Activated CD4-positive, CD25-positive, alpha-beta regulatory T cell treated with anti-CD3 and anti-CD28 coated beads, Interleukin-2, amount 50 U/mL, for 24 hours (primary cell): ENCODE measurements around the gene INMT.

Source experiments
- ATAC-seq, 2 donors: fragments of 150-1000 bp; cut with Tn5 transposase; one replicate each; pipeline ENCODE4 v1.10.0; 2021; ENCODE audit warnings: mild to moderate bottlenecking in 1 of 2, moderate library complexity in 1 of 2

Gene INMT

GRCh38 chr7:30728591-30729100, 23.3 kb upstream of the INMT start:
- no peak for ATAC-seq

DNA sequence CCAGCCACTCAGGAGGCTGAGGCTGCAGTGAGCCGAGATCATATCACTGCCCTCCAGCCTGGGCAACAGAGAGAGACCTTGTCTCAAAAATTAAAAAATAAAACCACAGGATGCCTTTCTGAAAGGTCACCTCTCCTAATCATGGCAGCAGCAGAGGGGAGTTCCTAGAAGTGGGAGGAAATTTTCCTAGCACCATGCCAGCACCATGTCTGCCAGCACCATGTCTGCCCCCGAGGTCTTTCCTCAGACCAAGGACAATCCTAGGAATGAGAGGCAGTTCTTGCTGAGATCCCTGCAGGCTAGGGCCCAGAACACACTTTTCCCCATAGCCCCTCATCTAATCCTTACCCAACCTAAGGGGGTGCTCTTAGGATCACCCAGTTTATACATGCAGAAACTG, 22.3 kb upstream of the INMT start:
- no peak for ATAC-seq

DNA sequence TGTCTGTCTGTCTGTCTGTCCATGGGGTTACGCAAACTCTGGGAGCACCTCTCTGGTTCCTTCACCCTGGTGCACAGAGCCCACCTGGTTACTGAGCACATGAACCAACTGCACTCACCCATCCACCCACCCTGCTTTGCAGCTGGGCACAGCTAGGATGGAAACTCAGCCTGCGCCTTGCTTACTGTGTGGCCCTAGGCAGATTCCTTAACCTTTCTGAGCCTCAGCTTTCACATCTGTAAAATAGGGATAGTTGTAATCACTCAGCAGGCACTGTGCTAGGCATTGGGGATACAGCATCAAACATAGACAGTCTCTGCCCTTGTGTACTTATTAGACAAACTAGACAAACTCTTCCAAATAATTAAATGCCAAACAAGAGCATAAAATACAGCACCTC, 21.8 kb upstream of the INMT start:
- ATAC-seq, result no peak

GRCh38 chr7:30730996-30731395, 20.9 kb upstream of the INMT start:
- ATAC-seq, result no peak

DNA sequence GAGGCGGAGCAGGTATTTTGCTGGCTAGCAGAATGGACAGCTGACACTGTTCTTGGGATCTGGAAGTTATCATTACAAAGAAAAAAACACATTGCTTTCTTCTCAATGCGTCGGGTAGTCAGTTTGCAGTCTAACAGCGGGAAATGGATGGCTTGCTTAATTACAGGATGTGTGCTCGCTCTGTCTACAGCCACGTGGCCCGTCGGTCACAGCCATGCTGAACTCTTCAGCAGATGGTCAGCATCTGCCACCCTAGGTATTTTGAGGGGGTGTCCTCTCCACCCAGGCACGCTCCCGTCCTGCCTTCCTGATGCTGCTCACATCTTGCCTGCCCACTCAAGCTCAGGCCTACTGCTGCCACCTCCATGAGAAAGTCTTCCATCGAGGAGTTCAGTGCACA, 20.4 kb upstream of the INMT start:
- no peak for ATAC-seq

DNA sequence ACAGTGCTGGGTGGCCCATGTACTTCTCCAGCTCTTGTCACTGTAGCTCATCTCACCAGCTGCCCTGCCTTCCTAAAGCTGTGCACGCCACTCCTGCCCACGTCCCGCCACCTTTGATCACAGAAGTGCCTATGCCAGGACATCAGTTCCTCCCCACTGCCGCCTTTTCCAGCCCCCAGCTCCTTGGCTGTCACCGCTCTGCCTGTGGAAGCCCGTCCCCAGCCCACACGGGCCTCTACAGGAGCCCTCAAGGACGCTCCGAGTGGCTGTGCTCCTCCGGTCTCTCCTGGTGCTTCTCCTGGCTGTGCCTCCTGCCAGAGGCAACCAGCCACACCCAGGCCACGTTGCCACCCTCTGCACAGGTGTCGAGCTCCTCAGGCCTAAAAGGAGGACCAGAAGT, 19.3 kb upstream of the INMT start:
- ATAC-seq, result no peak

DNA sequence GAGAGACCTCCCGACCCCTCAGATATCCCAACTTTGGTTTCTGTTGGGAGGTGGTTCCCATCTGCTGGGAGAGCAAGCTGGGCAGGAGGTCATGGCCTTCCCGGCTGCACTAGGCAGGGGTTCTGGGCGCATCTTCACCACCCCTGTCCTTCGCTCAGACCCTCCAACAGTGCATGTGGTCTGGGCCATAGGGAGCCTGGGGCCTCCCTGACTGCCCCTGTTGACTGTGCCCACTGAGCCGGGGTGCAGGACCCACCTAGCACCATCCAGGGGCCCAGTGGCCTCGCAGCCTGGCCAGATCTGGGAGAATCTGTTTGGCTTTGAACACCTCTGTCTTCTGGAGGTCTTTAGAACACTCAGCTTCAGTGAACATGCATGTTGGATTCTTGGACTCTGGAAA, 18.7 kb upstream of the INMT start:
- ATAC-seq, result no peak

GRCh38 chr7:30733691-30734090, 18.2 kb upstream of the INMT start:
- no peak for ATAC-seq

DNA sequence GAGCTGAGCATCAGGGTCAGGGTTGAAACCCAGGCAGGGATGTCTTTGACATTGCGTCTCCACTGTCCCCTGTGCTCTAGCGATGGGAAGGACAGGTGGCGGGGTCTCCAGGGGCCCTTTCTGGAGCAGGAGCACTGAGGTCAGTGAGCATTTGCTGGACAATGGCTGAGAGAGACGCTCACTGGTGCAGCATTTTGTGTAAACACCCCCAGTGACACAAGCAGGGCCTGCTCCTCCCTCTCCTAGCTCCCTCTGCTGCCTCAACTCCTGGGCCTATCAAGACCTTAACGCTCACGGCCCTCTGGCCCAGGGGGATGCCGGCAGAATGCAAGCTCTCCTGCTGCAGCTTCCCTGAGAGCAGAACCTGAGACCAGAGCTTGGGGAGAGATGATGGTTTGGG, 17.4 kb upstream of the INMT start:
- no peak for ATAC-seq

DNA sequence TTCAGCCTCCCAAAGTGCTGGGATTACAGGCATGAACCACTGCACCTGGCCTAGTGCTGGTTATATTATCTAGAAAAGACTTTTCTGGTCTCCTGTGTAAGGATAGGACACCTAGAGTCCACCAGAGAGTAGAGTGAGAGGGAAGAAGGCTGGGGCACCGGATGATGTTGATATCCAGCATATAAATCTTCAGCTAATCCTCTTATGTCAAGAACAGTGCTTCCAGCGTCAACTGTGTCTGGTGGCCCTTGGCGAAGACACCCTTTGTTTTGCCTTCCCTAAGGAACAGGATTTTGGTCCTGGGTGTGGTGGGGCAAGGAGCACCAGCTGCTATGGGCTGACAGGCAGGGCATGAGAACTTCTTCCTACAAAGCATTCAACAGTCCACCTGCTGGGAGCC, 16.3 kb upstream of the INMT start:
- ATAC-seq, result no peak

DNA sequence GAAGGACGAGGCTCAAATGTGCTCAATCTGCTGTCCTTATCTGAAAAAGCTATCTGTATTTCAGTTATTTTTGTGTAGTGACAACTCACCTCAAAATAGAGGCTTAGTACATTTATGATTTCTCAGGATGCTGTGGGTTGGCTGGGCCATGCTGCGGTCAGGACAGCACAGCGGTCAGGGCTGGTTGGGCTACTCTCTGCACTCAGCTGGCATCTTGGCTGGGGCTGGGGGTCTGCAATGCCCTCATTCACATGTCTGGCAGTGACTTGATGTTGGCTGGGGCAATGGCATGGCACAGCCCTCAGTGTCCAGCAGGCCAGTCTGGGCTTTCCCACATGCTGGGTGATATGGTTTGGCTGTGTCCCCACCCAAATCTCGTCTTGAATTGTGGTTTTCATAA, 15.6 kb upstream of the INMT start:
- no peak for ATAC-seq

- ATAC-seq, result peak; percentile 88 to 90
Measured at GRCh38 chr7:30738026-30738915, 13.7 kb upstream of the INMT start.

- no peak for ATAC-seq
Measured at GRCh38 chr7:30739691-30740090, 12.2 kb upstream of the INMT start.

GRCh38 chr7:30740417-30741181, 11.3 kb upstream of the INMT start:
- peak in 1 of 2 donors; percentile 34 for ATAC-seq

DNA sequence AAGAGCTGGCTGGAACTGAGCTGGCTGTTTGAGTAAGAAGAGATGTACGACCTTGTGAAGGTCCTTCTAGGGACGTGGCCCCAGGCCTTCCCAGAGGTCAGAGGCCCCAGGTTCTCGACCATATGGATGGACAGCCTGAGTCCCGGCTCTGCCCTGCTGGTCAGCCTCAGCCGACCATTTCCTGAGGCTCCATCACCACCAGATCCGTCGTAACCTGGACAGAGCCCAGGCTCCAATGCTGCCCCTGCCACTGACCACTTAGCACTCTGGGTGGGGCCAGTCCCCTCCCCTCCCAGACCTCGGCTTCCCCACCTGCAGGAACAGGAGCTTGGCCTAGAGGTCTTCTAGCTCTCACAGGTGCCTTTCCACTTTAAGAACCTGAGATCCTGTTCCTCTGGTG, 10.6 kb upstream of the INMT start:
- no peak for ATAC-seq

DNA sequence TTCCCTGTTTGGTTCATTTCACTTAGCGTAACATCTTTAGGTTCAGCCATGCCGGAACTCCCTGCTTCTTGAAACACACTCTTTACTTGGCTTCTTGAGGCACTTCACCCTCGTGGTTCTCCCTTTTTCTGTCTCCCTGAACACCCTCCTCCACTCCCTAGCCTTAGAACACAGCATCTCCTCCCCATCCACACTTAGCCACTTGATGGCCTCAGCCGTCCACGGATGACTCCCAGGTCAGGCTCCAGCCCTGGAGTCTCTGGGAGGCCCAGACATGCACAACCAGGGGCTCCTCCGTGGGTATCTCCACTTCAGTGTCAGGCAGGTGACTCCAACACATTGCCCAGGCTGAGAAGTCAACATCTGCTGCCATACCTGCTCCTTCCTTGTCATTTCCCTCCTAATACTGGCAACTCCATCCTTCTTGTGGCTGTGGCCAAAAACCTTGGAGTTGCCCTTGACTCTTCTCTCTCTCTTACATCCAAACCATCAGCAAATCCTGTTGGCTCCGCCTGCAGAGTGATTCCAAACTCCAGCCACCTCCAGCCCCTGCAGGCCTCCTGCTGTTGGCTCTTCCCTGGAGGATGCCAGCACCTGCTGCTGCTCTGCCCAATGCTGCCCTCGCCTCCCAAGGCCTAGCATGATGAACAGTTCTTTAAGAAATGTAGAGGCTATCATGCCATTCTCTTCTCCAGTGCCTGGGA, 8.4 kb upstream of the INMT start:
- no peak for ATAC-seq

- peak in 1 of 2 donors; percentile 17 for ATAC-seq
Measured at GRCh38 chr7:30744075-30744417, 7.9 kb upstream of the INMT start.

GRCh38 chr7:30745261-30745941, 6.5 kb upstream of the INMT start:
- no peak for ATAC-seq

GRCh38 chr7:30750010-30750409, 1.9 kb upstream of the INMT start:
- ATAC-seq, result no peak

GRCh38 chr7:30750683-30751650, 968 bp upstream of the INMT start:
- ATAC-seq, result no peak

- no peak for ATAC-seq
Measured at GRCh38 chr7:30752484-30752883, 549 bp downstream of the INMT start.

- no peak for ATAC-seq
Measured at GRCh38 chr7:30752979-30753378, 1.0 kb downstream of the INMT start.
